Epithelial cell of proximal tubule (primary cell): ENCODE data around the gene SH3TC1. TPM values are rescaled to one million over a fixed set of nuclear protein-coding genes. Genes with fewer than 3 reads are reported as not detected.

Source experiments
- DNase-seq: peaks from one replicate; pipeline ENCODE4 v3.0.0-alpha.2; 2011; ENCODE audit warnings: low read depth
- H3K4me3 ChIP-seq: 2 replicates; pipeline ENCODE4 v1.5.1; 2011; ENCODE audit warnings: low read depth, mild to moderate bottlenecking, low read length
- CTCF ChIP-seq: conservative IDR thresholded peaks from 2 replicates; pipeline ENCODE4 v1.5.1; 2012; ENCODE audit warnings: low read depth, mild to moderate bottlenecking, low read length
- total RNA-seq: library from RNA; depleted of rRNA; stranded (reverse); fragments of >200 nt; gene quantifications from 2 replicates; pipeline ENCODE4 v1.2.3, GENCODE V29; 2015

SH3TC1 gene
- total RNA-seq, 1 donor from 2014 or later: 8.6 TPM

- no peak for DNase-seq
- no peak for TF ChIP-seq CTCF
- H3K4me3 ChIP-seq: no peak overlapping the region
These were observed 18.6 kb upstream of the SH3TC1 start for GRCh38 chr4:8180310-8181093.

- H3K4me3 ChIP-seq: no peak overlapping the region
- DNase-seq: no peak
- TF ChIP-seq CTCF: no peak
These were observed 18.0 kb upstream of the SH3TC1 start for GRCh38 chr4:8181119-8181518.

GRCh38 chr4:8181844-8182243, 17.2 kb upstream of the SH3TC1 start:
- DNase-seq: no peak
- no peak for TF ChIP-seq CTCF
- H3K4me3 ChIP-seq: no peak overlapping the region

- DNase-seq: no peak
- TF ChIP-seq CTCF: no peak
- no peak overlapping the region for H3K4me3 ChIP-seq
These were observed 16.8 kb upstream of the SH3TC1 start for GRCh38 chr4:8182294-8182693.

- H3K4me3 ChIP-seq: no peak overlapping the region
- no peak for DNase-seq
- no peak for TF ChIP-seq CTCF
These were observed 16.0 kb upstream of the SH3TC1 start for GRCh38 chr4:8182858-8183725.

- H3K4me3 ChIP-seq: no peak overlapping the region
- no peak for TF ChIP-seq CTCF
- no peak for DNase-seq
These were observed 15.0 kb upstream of the SH3TC1 start for GRCh38 chr4:8184061-8184460.

- TF ChIP-seq CTCF: no peak
- no peak for DNase-seq
- H3K4me3 ChIP-seq: no peak overlapping the region
These were observed 13.8 kb upstream of the SH3TC1 start for GRCh38 chr4:8185295-8185694.
